A549 (cell line): ENCODE results near the gene RAX2. TPM values are rescaled to one million over a fixed set of nuclear protein-coding genes. Genes with fewer than 3 reads are reported as not detected.
"Not testable (repeated sequence)": the region's sequence is repeated elsewhere in the genome, so short reads cannot be mapped to it uniquely, and the experiment has no call there.

Source experiments
- ATAC-seq, 2 experiments: fragments of 200-7000 bp in 1 of 2; fragments of >200 bp in 1 of 2; cut with Nextera tagmentation in 1 of 2; cut with Tn5 transposase in 1 of 2; 3 replicates each; pipeline versions ENCODE4 v1.8.0 to v1.9.1; 2018 to 2020; ENCODE audit warnings: mild to moderate bottlenecking in 1 of 2, moderate library complexity in 1 of 2
- CTCF ChIA-PET: fragments of 300-600 bp; sonication (Branson Sonifier 250); formaldehyde crosslinking; extraction: SDS; loops from one replicate; lab custom pipeline; 2021; ENCODE audit warnings: antibody characterized with exemption, inconsistent platforms; lab: Yijun Ruan, JAX
- POLR2A ChIA-PET: fragments of 350-600 bp; formaldehyde crosslinking; extraction: SDS; loops from one replicate; lab custom pipeline; 2021; ENCODE audit warnings: antibody characterized with exemption, inconsistent platforms; lab: Yijun Ruan, JAX
- DNase-seq, 2 experiments: peaks; one replicate each; pipeline versions ENCODE4 v3.0.0 to v3.0.0-alpha.2; 2011 to 2016; ENCODE audit warnings: low read depth in 1 of 2, low spot score in 1 of 2
- FAIRE-seq: peaks from 2 replicates; lab custom pipeline; 2011; peaks lifted over from hg19 to GRCh38; lab: Jason Lieb, UNC
- H3K27ac ChIP-seq, 2 experiments: fragments of >200 bp; sonication (Bioruptor Twin); formaldehyde crosslinking; 3 replicates each; pipeline ENCODE4 v1.5.1; 2016 to 2017
- H3K4me1 ChIP-seq: fragments of >200 bp; sonication (Bioruptor Twin); formaldehyde crosslinking; 3 replicates; pipeline ENCODE4 v1.6.1; 2016
- H3K4me2 ChIP-seq: fragments of >200 bp; sonication (Bioruptor Twin); formaldehyde crosslinking; 3 replicates; pipeline ENCODE4 v1.6.1; 2016
- H3K4me3 ChIP-seq: fragments of >200 bp; sonication (Bioruptor Twin); formaldehyde crosslinking; 3 replicates; pipeline ENCODE4 v1.5.1; 2016
- H3K9me3 ChIP-seq: fragments of >200 bp; sonication (Bioruptor Twin); formaldehyde crosslinking; 3 replicates; pipeline ENCODE4 v1.6.1; 2016
- BCL3 ChIP-seq: fragments of >200 bp; sonication (Bioruptor Twin); formaldehyde crosslinking; IDR thresholded peaks from 3 replicates; pipeline ENCODE4 v1.6.1; 2016
- CEBPB ChIP-seq, 2 experiments: fragments of >200 bp in 1 of 2; sonication (Bioruptor Twin) in 1 of 2; formaldehyde crosslinking in 1 of 2; IDR thresholded peaks; 2 replicates each; pipeline ENCODE4 v1.6.1; 2012 to 2016
- CHD2 ChIP-seq: fragments of 150-350 bp; IDR thresholded peaks from 2 replicates; pipeline ENCODE4 v1.6.1; 2014; ENCODE audit warnings: low read length; ENCODE audit not compliant: partially characterized antibody
- E2F6 ChIP-seq: IDR thresholded peaks from 2 replicates; pipeline ENCODE4 v1.6.1; 2012; ENCODE audit warnings: low read depth, borderline replicate concordance
- EHMT2 ChIP-seq: fragments of 200-600 bp; sonication (generic); IDR thresholded peaks from 2 replicates; pipeline ENCODE4 v1.6.1; 2016; ENCODE audit warnings: antibody characterized with exemption, low read depth, mild to moderate bottlenecking, moderate library complexity
- ELK1 ChIP-seq: fragments of 150-350 bp; IDR thresholded peaks from 2 replicates; pipeline ENCODE4 v1.6.1; 2014; ENCODE audit warnings: low read depth, mild to moderate bottlenecking, low read length
- EP300 ChIP-seq, 2 experiments: fragments of >200 bp; sonication (Bioruptor Twin); formaldehyde crosslinking; IDR thresholded peaks; 2 replicates in 1 of 2; 3 replicates in 1 of 2; pipeline ENCODE4 v1.6.1; 2016 to 2017
- ESRRA ChIP-seq: fragments of 150-350 bp; IDR thresholded peaks from 2 replicates; pipeline ENCODE4 v1.6.1; 2014; ENCODE audit warnings: mild to moderate bottlenecking, low read length, borderline replicate concordance
- FOXS1 ChIP-seq: fragments of 250-450 bp; sonication (Bioruptor Pico); IDR thresholded peaks from 2 replicates; pipeline ENCODE4 v1.5.0; 2020; ENCODE audit warnings: mild to moderate bottlenecking, moderate library complexity
- GATA3 ChIP-seq: IDR thresholded peaks from 2 replicates; pipeline ENCODE4 v1.6.1; 2012; ENCODE audit warnings: borderline replicate concordance
- HES2 ChIP-seq: fragments of >200 bp; sonication (Bioruptor Twin); formaldehyde crosslinking; IDR thresholded peaks from 2 replicates; pipeline ENCODE4 v1.6.1; 2016
- HEYL ChIP-seq: fragments of 250-450 bp; sonication (Bioruptor Pico); IDR thresholded peaks from 2 replicates; pipeline ENCODE4 v1.8.0; 2021; ENCODE audit warnings: mild to moderate bottlenecking, moderate library complexity
- HOXB5 ChIP-seq: fragments of 250-450 bp; sonication (Bioruptor Pico); IDR thresholded peaks from 2 replicates; pipeline ENCODE4 v1.5.0; 2020; ENCODE audit warnings: mild to moderate bottlenecking, moderate library complexity
- MYC ChIP-seq: IDR thresholded peaks from 2 replicates; pipeline ENCODE4 v1.6.1; 2012; ENCODE audit warnings: mild to moderate bottlenecking, inconsistent platforms, low read length, improper control_type of control experiment, borderline replicate concordance
- NFE2L2 ChIP-seq: fragments of 150-350 bp; conservative IDR thresholded peaks from 2 replicates; pipeline ENCODE4 v1.6.1; 2014; ENCODE audit warnings: low read length
- NR3C1 ChIP-seq: fragments of >200 bp; sonication (Bioruptor Twin); formaldehyde crosslinking; IDR thresholded peaks from 3 replicates; pipeline ENCODE4 v1.6.1; 2017
- POLR2A ChIP-seq: IDR thresholded peaks from 2 replicates; pipeline ENCODE4 v1.6.1; 2012; ENCODE audit warnings: mild to moderate bottlenecking, low read length
- RAD21 ChIP-seq, 2 experiments: fragments of >200 bp in 1 of 2; sonication (Bioruptor Twin) in 1 of 2; formaldehyde crosslinking in 1 of 2; IDR thresholded peaks in 1 of 2; conservative IDR thresholded peaks in 1 of 2; 2 replicates in 1 of 2; 3 replicates in 1 of 2; pipeline ENCODE4 v1.6.1; 2012 to 2018; ENCODE audit warnings: inconsistent platforms in 1 of 2
- RARB ChIP-seq: fragments of 250-450 bp; sonication (Bioruptor Pico); IDR thresholded peaks from 2 replicates; pipeline ENCODE4 v1.8.0; 2021; ENCODE audit warnings: mild to moderate bottlenecking, moderate library complexity
- RNF2 ChIP-seq: fragments of 200-600 bp; sonication (generic); IDR thresholded peaks from 2 replicates; pipeline ENCODE4 v1.6.1; 2016; ENCODE audit warnings: low read depth, mild to moderate bottlenecking, antibody characterized with exemption, moderate library complexity, borderline replicate concordance
- SMC3 ChIP-seq: fragments of >200 bp; sonication (Bioruptor Twin); formaldehyde crosslinking; IDR thresholded peaks from 3 replicates; pipeline ENCODE4 v1.6.1; 2018; ENCODE audit warnings: inconsistent platforms
- TFCP2L1 ChIP-seq: fragments of 250-450 bp; sonication (Bioruptor Pico); IDR thresholded peaks from 2 replicates; pipeline ENCODE4 v1.5.0; 2021; ENCODE audit warnings: mild to moderate bottlenecking
- whole genome bisulfite sequencing: methylation state at CpG from one replicate; pipeline ENCODE4 v1.1.6; 2017; ENCODE audit errors: missing lambda C conversion rate; 5-methylcytosine and 5-hydroxymethylcytosine counted together
- polyA plus RNA-seq, 4 experiments: library from polyadenylated mRNA; depleted of rRNA in 3 of 4; stranded (reverse); fragments of >200 nt; fragmentation: RNase III in 1 of 4; extraction: RNeasy Plus Mini Kit Qiagen cat#74134 plus additional on column Dnase treatment in 1 of 4; gene quantifications; 2 replicates in 3 of 4; 3 replicates in 1 of 4; pipeline ENCODE4 v1.2.3, GENCODE V29; 2011 to 2017

Gene RAX2
- polyA plus RNA-seq, 2 of the 4 experiments (the other 2 are of a cell fraction): not detected

GRCh38 chr19:3817761-3818160 is 45.7 kb upstream of the RAX2 start:
- POLR2A ChIA-PET: interaction anchor here (0.5 to 1.5 kb wide), 2 partner anchors 55 to 122 kb away, joined by 3 to 4 read pairs; partner anchors contain the start of gene MRPL54
- CTCF ChIA-PET: interaction anchor here (0.6 to 1.4 kb wide), 3 partner anchors 16 to 151 kb away, joined by 3 to 4 read pairs (median 3); no protein-coding TSS in a partner anchor
- TF ChIP-seq ESRRA: no peak
- no peak for TF ChIP-seq BCL3
- TF ChIP-seq NFE2L2: no peak
- TF ChIP-seq CEBPB (IDR thresholded peaks at IDR 0.05): no peak
- no peak for TF ChIP-seq E2F6
- TF ChIP-seq RARB (CRISPR knock-in tag): no peak
- no peak for FAIRE-seq
- 83% methylated on average over 8 of the region's 8 CpGs for WGBS
- DNase-seq: no peak
- Histone ChIP-seq H3K27ac (no peak overlapping the region), H3K4me3 (no peak overlapping the region), H3K9me3 (no peaks in the 10 kb centered on the region), H3K4me2 (no peak overlapping the region), H3K4me1 (0 out of 3 replicates have a peak, but pooled peaks cover 4% of the 10 kb centered on the region)
- no peak for ATAC-seq

- WGBS: 89% methylated on average over 19 of the region's 45 CpGs
- FAIRE-seq (no peak), DNase-seq (no peak), ATAC-seq (no peak)
- Histone ChIP-seq H3K9me3 (no peaks in the 10 kb centered on the region), H3K4me2 (no peak overlapping the region), H3K27ac (no peak overlapping the region), H3K4me1 (0 out of 3 replicates have a peak, but pooled peaks cover 3% of the 10 kb centered on the region), H3K4me3 (no peak overlapping the region)
- TF ChIP-seq SMC3 (no peak), BCL3 (no peak), TFCP2L1 (no peak), ELK1 (no peak), FOXS1 (CRISPR knock-in tag) (no peak), NR3C1 (no peak), CEBPB (IDR thresholded peaks at IDR 0.05) (no peak), HOXB5 (CRISPR knock-in tag) (no peak), HEYL (CRISPR knock-in tag) (no peak), RNF2 (no peak), EP300 (IDR thresholded peaks at IDR 0.05) (no peak), MYC (no peak), GATA3 (no peak), CHD2 (no peak), RAD21 (conservative IDR thresholded peaks at IDR 0.05 in 1 of 2, IDR thresholded peaks at IDR 0.05 in 1 of 2) (no peak), POLR2A (no peak), EHMT2 (no peak), HES2 (no peak)
- POLR2A ChIA-PET: interaction anchor here (0.7 kb wide), 1 partner anchor 1341 kb away, joined by 5 read pairs; the partner anchor contains the start of gene GADD45B
- CTCF ChIA-PET: no interaction called here
These were observed 44.7 kb upstream of the RAX2 start for GRCh38 chr19:3816566-3817218.

GRCh38 chr19:3816148-3816547 is 44.1 kb upstream of the RAX2 start:
- ChIA-PET CTCF (interaction anchor here (0.6 kb wide), 1 partner anchor 134 kb away, joined by 3 read pairs; no protein-coding TSS in a partner anchor), POLR2A (interaction anchor here (0.7 kb wide), 1 partner anchor 1340 kb away, joined by 5 read pairs; the partner anchor contains the start of gene GADD45B)
- H3K27ac ChIP-seq, H3K4me1 ChIP-seq, H3K4me2 ChIP-seq, ATAC-seq, DNase-seq, H3K9me3 ChIP-seq, FAIRE-seq, H3K4me3 ChIP-seq: not testable (repeated sequence)
- 73% methylated on average over 5 of the region's 9 CpGs for WGBS
